ENCODE measurements around the gene PLXNB2. TPM values are rescaled to one million over a fixed set of nuclear protein-coding genes. Genes with fewer than 3 reads are reported as not detected.

PLXNB2 gene
- total RNA-seq, 1 donor from 2014 or later, result 148 TPM

- ATAC-seq, result no peak
Observed at GRCh38 chr22:50251477-50252081, 55.9 kb downstream of the PLXNB2 start.

GRCh38 chr22:50250555-50251476, 56.6 kb downstream of the PLXNB2 start, which contains the start of gene HDAC10:
Gene HDAC10, minus strand, starts transcription at chr22:50251265. Its CDS starts 233 bp downstream, at chr22:50251032.
- ATAC-seq, result peak; percentile 69

- ATAC-seq, result no peak
Observed at GRCh38 chr22:50250249-50250554, 57.2 kb downstream of the PLXNB2 start.

- ATAC-seq, result no peak
Observed at GRCh38 chr22:50249341-50250248, 57.9 kb downstream of the PLXNB2 start.

DNA sequence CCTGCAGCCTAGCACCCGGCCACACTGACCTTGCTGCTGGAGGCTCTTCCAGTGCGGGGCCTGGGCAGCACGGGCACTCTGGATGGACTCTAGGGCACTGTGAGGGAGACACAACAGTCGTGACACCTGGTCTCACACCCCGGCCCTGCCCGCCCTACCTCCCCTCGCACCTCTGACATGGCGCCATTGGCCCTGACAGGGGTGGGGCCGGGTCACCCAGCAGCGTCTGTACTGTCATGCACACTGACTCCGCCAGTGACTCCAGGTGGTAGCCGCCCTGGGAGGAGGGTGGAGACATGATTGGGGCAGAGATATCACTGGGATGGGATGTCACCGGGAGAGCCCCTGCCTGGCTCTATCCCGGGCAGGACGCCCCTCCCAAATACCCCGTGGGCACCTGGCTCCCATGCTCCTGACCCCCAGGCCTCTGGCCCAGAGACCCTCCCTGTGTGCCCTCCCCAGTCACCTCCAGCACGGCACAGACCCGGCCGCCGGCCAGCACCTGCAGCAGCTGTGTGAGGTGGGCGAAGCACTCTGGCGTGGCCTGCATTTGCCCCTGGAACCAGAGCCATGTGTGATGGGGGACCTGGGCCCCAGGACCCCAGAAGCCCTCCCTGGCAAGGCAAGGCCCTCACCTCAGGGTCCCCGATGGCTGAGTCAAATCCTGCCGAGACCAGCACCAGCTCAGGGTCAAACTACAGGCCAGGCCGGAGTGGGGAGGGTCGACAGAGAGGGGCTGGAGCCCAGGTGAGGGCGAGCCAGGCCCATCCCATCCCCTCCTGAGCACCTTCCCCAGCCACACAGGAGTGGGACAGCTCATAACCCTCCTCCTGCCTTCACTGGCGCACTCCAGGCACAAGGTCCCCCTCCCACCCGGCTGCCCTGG, 59.0 kb downstream of the PLXNB2 start:
- ATAC-seq, result no peak

DNA sequence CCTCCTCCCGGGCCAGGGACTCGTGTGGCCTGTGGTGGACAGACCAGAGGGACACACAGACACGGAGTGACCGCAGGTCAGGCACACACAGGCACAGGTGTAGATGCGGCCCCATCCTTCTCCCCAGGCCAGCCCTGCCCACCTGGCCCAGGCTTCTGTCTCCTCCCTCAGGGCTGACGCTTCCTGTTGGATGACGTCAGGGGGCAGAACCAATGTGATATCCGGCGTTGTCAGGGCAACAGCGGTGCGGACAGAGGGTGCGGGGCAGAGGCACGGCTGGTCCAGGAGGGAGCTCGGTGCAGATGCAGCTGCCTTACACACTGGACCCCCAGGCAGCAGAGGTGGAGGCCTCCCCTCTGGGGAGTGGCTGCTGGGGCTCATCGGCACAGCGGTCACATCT, 59.7 kb downstream of the PLXNB2 start:
- ATAC-seq, result no peak

- no peak for ATAC-seq
Observed at GRCh38 chr22:50246242-50247175, 60.9 kb downstream of the PLXNB2 start.

GRCh38 chr22:50245214-50246072, 62.0 kb downstream of the PLXNB2 start:
- ATAC-seq, result peak; percentile 70

GRCh38 chr22:50244420-50245213, 62.8 kb downstream of the PLXNB2 start, which contains the start of gene TUBGCP6:
Gene TUBGCP6, minus strand, starts transcription at chr22:50245023. Its CDS starts 564 bp downstream, at chr22:50244459.
- ATAC-seq, result peak; percentile 88

DNA sequence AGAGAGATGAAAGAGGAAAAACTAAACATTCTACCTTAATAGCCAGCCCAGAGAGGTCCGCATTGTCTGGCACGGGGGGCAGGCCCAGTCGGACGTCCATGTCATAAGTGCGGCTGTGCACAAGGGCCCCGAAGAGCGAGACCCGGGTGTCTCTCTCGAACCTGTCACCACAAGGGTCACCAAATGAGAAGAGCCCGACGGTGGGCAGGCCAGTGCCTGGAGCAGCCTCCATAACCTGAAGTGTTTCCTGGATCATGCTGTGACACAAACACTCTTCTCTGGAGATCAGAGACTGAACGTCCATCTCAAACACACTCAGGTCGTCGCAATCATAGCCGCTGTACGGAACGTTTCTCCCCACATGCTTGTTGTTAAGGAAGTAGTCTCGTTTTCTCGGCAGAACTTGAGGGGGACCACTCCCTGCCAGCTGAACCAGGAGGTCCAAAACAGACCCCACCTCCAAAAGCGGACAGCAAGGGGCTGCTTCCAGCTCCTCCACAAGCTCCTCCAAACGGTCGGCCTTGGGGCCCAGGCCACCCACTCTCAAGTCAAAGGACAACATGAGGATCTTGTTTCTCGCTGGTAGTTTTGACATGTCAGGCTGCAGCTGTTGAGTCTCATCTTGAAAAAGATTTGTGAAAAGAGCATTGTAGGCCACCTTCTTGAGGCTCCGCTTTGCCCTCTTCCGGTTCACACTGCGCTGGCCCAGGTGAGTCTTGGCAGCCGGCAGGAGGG, 63.6 kb downstream of the PLXNB2 start:
- ATAC-seq, result peak; percentile 19

- no peak for ATAC-seq
Observed at GRCh38 chr22:50242406-50242949, 65.0 kb downstream of the PLXNB2 start.

GRCh38 chr22:50238755-50239154, 68.7 kb downstream of the PLXNB2 start:
- no peak for ATAC-seq

DNA sequence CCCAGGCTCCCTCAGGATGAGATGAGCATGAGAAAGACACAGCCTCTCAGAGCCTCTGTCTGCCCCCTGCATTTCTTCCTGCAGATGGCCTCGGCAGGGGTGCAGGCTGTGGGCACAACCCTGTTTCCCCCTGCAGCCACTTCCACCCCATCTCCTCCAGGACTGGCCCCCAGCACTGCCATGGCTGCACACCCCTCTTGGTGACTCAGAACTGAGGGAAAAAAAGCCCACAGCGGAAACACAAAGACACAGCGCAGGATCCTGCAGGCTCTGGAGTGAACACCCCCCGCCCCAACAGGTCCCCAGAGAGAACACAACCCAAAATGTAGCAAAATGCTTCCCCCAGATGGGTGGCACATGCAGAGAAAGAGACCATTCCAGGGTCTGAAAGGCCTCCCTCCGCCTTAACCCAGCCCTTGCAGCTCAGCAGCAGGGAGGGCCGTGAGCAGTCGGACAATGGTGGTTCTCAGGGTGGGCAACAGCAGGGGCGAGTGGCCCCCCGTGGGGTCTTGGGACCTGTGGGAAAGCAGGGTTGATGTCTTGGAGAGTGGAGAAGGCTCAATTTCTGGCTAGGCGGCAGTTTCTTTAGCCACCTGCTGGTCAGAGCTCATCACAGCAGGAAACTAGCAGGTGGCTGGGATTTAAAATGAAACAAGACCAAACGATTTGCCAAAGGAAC, 70.6 kb downstream of the PLXNB2 start:
- no peak for ATAC-seq

DNA sequence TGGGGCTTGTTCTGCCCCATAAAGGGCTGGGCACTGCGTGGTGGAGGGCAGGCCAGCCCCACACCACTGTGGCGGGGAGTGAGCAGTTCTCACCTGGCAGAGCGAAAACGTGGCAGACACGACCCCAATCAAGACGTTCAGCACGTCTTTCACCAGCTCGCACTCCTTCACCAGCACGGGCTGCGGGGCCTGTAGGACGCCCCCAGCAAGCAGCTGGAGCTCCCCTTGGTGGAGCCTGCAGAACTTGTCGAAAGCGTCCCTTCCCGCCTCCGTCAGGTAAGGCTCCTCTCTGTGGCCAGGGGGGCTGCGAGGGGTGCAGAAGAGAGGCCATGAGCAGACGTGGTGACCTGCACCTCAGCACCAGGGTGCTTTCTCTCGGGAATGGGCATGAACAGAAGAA, 74.2 kb downstream of the PLXNB2 start:
- ATAC-seq, result no peak

GRCh38 chr22:50232481-50233151, 74.8 kb downstream of the PLXNB2 start:
- no peak for ATAC-seq

- ATAC-seq, result no peak
Observed at GRCh38 chr22:50229370-50229769, 78.1 kb downstream of the PLXNB2 start.

Measured in esophagus mucosa (tissue), 1 donor.